Skeletal muscle tissue (tissue), 4 donors: Measurements from ENCODE around the gene KDM2B. TPM values are rescaled to one million over a fixed set of nuclear protein-coding genes. Genes with fewer than 3 reads are reported as not detected.

Experiments used
- H3K27ac ChIP-seq: one replicate; pipeline ENCODE4 v1.7.0; 2013; ENCODE audit warnings: mild to moderate bottlenecking, low read depth, low read length, inconsistent platforms
- H3K27me3 ChIP-seq, 3 donors: one replicate each; pipeline ENCODE4 v1.7.0; 2013; ENCODE audit warnings: low read length in 3 of 3; ENCODE audit not compliant: control insufficient read depth in 3 of 3, insufficient read depth in 3 of 3
- H3K36me3 ChIP-seq, 3 donors: one replicate each; pipeline ENCODE4 v1.7.0; 2013; ENCODE audit warnings: low read length in 3 of 3; ENCODE audit not compliant: control insufficient read depth in 3 of 3, insufficient read depth in 3 of 3
- H3K4me1 ChIP-seq, 3 donors: one replicate each; pipeline ENCODE4 v1.7.0; 2013; ENCODE audit warnings: low read length in 3 of 3, mild to moderate bottlenecking in 3 of 3; ENCODE audit not compliant: control insufficient read depth in 3 of 3, insufficient read depth in 3 of 3
- H3K4me3 ChIP-seq, 3 donors: one replicate each; pipeline ENCODE4 v1.7.0; 2013; ENCODE audit warnings: low read length in 3 of 3
- H3K9ac ChIP-seq, 3 donors: one replicate each; pipeline ENCODE4 v1.7.0; 2013; ENCODE audit warnings: low read length in 3 of 3, mild to moderate bottlenecking in 3 of 3, moderate library complexity in 2 of 3, low read depth in 1 of 3
- H3K9me3 ChIP-seq, 3 donors: one replicate each; pipeline ENCODE4 v1.7.0; 2013; ENCODE audit warnings: low read length in 3 of 3; ENCODE audit not compliant: control insufficient read depth in 3 of 3
- total RNA-seq: library from RNA; depleted of rRNA; stranded (reverse); fragments of >200 nt; gene quantifications from one replicate; pipeline ENCODE4 v1.2.3, GENCODE V29; 2014
- donor health status: Osteomylitis.

Gene KDM2B
- total RNA-seq, 1 donor from 2014 or later, result 28.7 TPM

GRCh38 chr12:121562488-121562887, 18.3 kb downstream of the KDM2B start:
- H3K4me3 ChIP-seq, result no peak overlapping the region
- H3K27me3 ChIP-seq, result no peaks in the 10 kb centered on the region
- no peak overlapping the region for H3K9ac ChIP-seq
- H3K4me1 ChIP-seq, result no peaks in the 10 kb centered on the region
- no peak overlapping the region for H3K27ac ChIP-seq
- no peaks in the 10 kb centered on the region for H3K9me3 ChIP-seq
- peaks cover 0 to 12% (median 0%) of the 10 kb centered on the region in 3 donors for H3K36me3 ChIP-seq

- Histone ChIP-seq H3K36me3 (peaks cover 0 to 12% (median 0%) of the 10 kb centered on the region in 3 donors), H3K4me3 (no peak overlapping the region), H3K4me1 (no peaks in the 10 kb centered on the region), H3K27me3 (no peaks in the 10 kb centered on the region), H3K9ac (no peak overlapping the region), H3K27ac (no peak overlapping the region), H3K9me3 (no peaks in the 10 kb centered on the region)
These were observed 19.8 kb downstream of the KDM2B start for GRCh38 chr12:121561009-121561395.

DNA sequence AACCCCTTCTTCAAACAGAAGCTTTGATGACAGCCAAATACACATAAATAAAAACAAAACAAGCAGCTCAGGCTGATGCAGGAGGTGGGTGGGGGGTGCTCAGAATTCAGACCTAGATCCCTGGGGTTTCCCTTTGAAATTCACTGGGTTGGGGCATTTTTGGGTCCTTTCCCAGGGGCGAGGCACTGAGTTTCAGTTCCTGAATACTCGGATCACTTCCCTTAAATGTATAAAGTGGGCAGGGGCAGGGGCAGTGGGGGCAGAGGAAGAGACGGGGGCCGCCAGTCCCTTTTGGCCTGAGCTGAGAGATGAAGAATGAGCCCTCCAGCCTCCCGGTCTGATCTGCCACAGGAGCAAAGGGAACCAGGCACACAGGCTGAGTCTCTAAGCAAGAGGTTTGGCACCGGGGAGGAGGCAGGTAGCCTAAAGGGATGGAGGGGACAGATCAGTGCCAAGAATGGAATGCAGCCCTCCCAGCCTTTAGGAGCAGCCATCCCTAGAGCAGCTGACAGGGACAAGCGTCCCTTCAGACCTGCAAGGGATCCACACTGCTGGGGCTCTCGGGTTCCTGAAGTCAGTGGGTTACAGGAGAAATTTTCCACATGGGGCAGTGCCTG, 20.3 kb downstream of the KDM2B start:
- no peak overlapping the region for H3K9ac ChIP-seq
- H3K27ac ChIP-seq, result no peak overlapping the region
- H3K36me3 ChIP-seq, result peaks cover 0 to 12% (median 0%) of the 10 kb centered on the region in 3 donors
- no peak overlapping the region for H3K4me3 ChIP-seq
- no peaks in the 10 kb centered on the region for H3K27me3 ChIP-seq
- no peaks in the 10 kb centered on the region for H3K9me3 ChIP-seq
- H3K4me1 ChIP-seq, result no peaks in the 10 kb centered on the region

DNA sequence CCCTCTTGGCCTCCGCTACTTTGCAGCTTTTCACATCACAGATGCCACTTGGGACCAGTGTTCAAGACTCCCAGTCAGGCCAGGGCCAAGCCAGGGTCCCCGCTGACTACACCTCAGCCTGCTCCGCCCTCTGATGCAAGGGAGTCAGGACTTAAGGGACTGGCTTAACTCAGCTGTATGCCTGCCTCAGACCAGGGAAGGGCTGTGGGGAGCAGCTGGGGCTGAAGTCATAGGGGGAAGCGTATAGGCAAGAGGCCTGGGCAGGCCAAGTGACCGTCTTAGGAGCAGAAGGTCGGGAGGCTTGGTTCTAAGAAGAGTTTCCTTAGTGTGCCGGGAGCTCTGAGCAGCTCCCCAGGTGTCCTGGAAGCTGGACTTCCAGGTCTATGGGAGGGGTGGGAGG, 21.9 kb downstream of the KDM2B start:
- H3K36me3 ChIP-seq, result peaks cover 0 to 12% (median 0%) of the 10 kb centered on the region in 3 donors
- H3K27me3 ChIP-seq, result no peaks in the 10 kb centered on the region
- no peaks in the 10 kb centered on the region for H3K4me1 ChIP-seq

GRCh38 chr12:121550974-121551634, 29.7 kb downstream of the KDM2B start:
- H3K9me3 ChIP-seq, result no peaks in the 10 kb centered on the region
- H3K27me3 ChIP-seq, result no peaks in the 10 kb centered on the region
- H3K36me3 ChIP-seq, result peaks cover 11 to 18% (median 14%) of the 10 kb centered on the region in 3 donors
- no peaks in the 10 kb centered on the region for H3K4me1 ChIP-seq
- no peak overlapping the region for H3K9ac ChIP-seq
- H3K4me3 ChIP-seq, result no peak overlapping the region
- H3K27ac ChIP-seq, result no peak overlapping the region

More for the DNA sequence above, 21.9 kb downstream of the KDM2B start:
- Histone ChIP-seq H3K9ac (no peak overlapping the region), H3K27ac (no peak overlapping the region), H3K9me3 (no peaks in the 10 kb centered on the region), H3K4me3 (no peak overlapping the region)

DNA sequence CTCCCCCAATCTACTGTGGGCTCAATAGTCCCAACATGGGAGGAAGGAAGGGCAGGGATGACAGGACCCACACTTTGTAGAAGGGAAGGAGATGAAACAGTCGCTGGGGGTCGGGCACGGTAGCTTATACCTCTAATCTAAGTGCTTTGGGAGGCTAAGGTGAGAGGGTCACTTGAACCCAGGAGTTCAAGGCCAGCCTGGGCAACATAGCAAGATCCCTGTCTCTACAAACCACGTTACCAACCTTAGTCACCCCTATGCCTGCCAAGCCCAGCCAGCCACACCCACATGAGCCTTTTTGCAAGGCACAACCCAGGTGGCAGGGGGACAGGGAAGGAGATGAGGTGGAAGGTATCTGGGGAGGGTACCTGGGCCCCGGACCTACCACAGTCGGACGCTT, 31.7 kb downstream of the KDM2B start:
- no peaks in the 10 kb centered on the region for H3K27me3 ChIP-seq
- H3K4me3 ChIP-seq, result no peak overlapping the region
- H3K9ac ChIP-seq, result peak overlapping the region in 1 of 3 donors; percentile 33
- H3K36me3 ChIP-seq, result peaks cover 11 to 22% (median 14%) of the 10 kb centered on the region in 3 donors
- H3K9me3 ChIP-seq, result no peaks in the 10 kb centered on the region
- no peak overlapping the region for H3K27ac ChIP-seq
- H3K4me1 ChIP-seq, result no peaks in the 10 kb centered on the region

DNA sequence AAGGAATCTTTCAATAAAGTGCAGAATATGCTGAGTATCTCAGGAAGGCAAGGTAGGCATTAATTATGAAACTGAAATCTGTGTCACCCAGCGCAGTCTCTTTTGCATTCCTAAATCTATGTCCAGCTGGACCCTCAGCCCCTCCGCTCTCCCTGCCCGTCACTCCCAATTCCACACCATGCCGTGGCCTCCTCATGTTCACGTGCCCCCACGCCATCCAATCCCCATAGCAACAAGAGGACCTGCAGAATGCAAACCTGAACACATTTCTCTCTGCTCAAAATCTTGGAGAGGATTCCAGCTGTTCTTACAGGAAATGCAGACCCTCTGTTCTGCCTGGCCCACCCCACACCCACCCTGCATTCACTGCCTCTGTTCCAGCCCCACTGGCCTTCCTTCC, 35.3 kb downstream of the KDM2B start:
- no peaks in the 10 kb centered on the region for H3K9me3 ChIP-seq
- peaks cover 14 to 20% (median 14%) of the 10 kb centered on the region in 3 donors for H3K36me3 ChIP-seq
- no peak overlapping the region for H3K27ac ChIP-seq
- no peak overlapping the region for H3K4me3 ChIP-seq
- H3K4me1 ChIP-seq, result no peaks in the 10 kb centered on the region
- no peak overlapping the region for H3K9ac ChIP-seq
- no peaks in the 10 kb centered on the region for H3K27me3 ChIP-seq

DNA sequence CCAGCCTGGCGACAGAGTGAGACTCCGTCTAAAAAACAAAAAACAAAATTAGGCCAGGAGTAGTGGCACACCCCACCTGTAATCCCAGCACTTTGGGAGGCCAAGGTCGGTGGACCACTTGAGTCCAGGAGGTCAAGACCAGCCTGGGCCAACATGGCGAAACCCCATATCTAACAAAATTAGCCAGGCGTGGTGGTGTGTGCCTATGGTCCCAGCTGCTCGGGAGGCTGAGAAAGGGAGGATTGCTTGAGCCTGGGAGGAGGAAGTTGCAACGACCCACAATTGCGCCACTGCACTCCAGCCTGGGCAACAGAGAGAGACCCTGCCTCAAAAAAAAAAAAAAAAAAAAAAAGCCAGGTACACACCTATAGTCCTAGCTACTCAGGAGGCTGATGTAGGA, 37.0 kb downstream of the KDM2B start:
- Histone ChIP-seq H3K27me3 (no peaks in the 10 kb centered on the region), H3K27ac (no peak overlapping the region)

GRCh38 chr12:121539908-121540307, 40.9 kb downstream of the KDM2B start:
- no peaks in the 10 kb centered on the region for H3K27me3 ChIP-seq
- peaks cover 29 to 37% (median 29%) of the 10 kb centered on the region in 3 donors for H3K4me1 ChIP-seq
- peaks cover 0 to 2% (median 0%) of the 10 kb centered on the region in 3 donors for H3K36me3 ChIP-seq
- H3K9me3 ChIP-seq, result no peaks in the 10 kb centered on the region
- no peak overlapping the region for H3K4me3 ChIP-seq
- H3K9ac ChIP-seq, result peak overlapping the region in 1 of 3 donors; percentile 16
- no peak overlapping the region for H3K27ac ChIP-seq

More for the DNA sequence above, 37.0 kb downstream of the KDM2B start:
- peaks cover 9 to 14% (median 9%) of the 10 kb centered on the region in 3 donors for H3K36me3 ChIP-seq
- no peak overlapping the region for H3K9ac ChIP-seq
- no peaks in the 10 kb centered on the region for H3K9me3 ChIP-seq
- no peak overlapping the region for H3K4me3 ChIP-seq
- H3K4me1 ChIP-seq, result peaks cover 3 to 12% (median 5%) of the 10 kb centered on the region in 3 donors

- H3K4me1 ChIP-seq, result peaks cover 29 to 37% (median 29%) of the 10 kb centered on the region in 3 donors
- H3K4me3 ChIP-seq, result peak overlapping the region in 2 of 3 donors; percentile 35 to 71
These were observed 42.1 kb downstream of the KDM2B start for GRCh38 chr12:121538699-121539061.

More at GRCh38 chr12:121538699-121539061, 42.1 kb downstream of the KDM2B start:
- Histone ChIP-seq H3K9ac (peak overlapping the region; percentile 51 to 89 (median 70)), H3K27ac (peak overlapping the region; percentile 64), H3K36me3 (peaks cover 1 to 4% (median 3%) of the 10 kb centered on the region in 3 donors), H3K27me3 (no peaks in the 10 kb centered on the region), H3K9me3 (no peaks in the 10 kb centered on the region)
